GM18526 (cell line): ENCODE data around the gene TAS1R2.

ENCODE experiments used
- POLR2A ChIP-seq: IDR thresholded peaks from 3 replicates; pipeline ENCODE4 v1.6.1; 2011; ENCODE audit not compliant: insufficient read length; ENCODE audit errors: extremely low read depth

Gene TAS1R2

DNA sequence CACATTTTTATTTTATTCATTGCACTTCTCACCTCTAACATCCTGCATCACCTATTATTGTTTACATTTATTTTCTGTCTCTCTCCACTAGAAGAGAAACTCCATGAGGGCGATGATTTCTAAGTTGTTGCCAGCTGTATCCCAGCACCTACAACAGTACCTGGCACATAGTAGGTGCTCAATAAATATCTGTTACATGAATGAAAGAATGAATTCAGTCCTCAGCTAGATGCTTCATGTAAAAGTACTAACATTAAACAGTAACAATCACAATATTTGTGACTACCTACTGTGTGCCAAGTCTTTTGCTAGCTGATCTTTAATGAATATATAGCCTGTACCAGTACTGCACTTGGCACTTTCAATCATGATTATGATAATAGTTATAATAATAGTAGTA is 3.0 kb downstream of the TAS1R2 start:
- no peak for TF ChIP-seq POLR2A

GRCh38 chr1:18855573-18855972 is 3.9 kb downstream of the TAS1R2 start:
- TF ChIP-seq POLR2A, result no peak

DNA sequence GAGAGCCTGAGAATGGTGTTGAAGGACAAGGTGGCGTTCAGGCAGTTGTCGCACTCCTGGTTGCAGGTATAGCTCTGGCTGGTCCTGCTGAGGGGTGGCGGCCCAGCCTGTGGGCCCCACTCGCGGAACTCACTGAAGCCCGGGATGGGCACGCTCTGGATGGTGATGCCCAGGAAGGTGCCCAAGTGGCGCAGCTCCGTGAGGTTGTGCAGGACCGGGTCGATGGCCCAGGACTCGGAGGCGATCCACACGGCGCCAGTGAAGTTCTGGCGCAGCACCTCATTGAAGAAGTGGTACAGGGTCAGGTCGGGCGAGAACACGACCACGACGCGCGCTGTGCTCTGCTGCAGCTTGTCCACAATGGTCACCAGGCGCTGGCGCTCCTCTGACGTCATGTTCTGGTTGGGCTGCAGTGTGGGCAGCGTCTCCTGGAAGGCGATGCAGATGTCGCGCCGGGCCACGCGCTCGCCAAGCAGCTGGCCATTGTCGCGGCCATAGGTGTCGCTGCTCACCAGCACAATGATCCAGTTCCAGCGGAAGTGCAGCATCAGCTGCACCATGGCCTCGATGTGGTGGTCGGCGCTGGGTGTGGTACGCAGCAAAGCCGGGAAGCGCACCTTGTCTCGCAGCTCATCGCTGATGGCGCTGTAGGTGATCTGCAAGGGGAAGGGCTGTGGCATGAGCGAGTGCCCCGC is 5.0 kb downstream of the TAS1R2 start:
- TF ChIP-seq POLR2A, result no peak

DNA sequence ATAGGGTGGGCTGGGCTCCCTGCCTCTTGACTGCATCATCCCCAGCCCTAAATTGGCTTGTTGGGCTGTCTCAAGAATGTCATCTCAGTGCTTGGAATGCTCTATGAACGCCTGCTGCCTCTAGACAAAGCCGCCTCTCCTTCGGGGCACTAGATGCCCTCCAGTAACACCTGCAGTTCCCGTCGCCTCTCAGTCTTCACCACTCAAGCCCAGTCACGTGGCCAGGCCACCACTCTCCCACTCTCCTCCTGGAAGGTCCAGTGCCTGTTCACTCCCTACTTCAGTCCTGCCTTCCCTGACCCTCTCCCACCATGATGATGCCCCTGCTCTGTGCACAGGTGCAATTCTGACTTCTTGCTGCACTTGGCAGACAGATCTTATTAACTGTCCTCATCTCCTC is 7.0 kb downstream of the TAS1R2 start:
- no peak for TF ChIP-seq POLR2A

GRCh38 chr1:18849261-18849711 is 10.2 kb downstream of the TAS1R2 start:
- TF ChIP-seq POLR2A, result no peak

DNA sequence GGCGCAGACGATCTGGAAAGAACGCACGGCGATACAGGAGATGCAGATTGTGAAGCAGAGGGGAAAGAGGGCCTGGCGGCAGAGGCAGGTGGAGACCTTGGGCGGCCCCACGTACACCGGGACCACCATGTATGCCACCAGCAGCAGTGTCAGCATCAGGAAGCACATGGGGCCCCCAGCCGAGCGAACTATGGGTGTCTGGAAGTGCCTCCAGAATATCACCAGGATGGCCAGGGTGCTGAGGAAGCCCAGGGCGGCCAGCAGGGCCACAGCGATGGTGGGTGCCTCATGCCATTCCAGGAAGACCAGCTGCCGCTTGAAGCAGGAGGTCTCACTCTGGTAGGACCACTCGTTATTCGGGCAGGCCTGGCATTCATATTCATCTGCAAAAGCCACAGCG is 19.3 kb downstream of the TAS1R2 start:
- no peak for TF ChIP-seq POLR2A

GRCh38 chr1:18836654-18837053 is 22.8 kb downstream of the TAS1R2 start:
- no peak for TF ChIP-seq POLR2A

DNA sequence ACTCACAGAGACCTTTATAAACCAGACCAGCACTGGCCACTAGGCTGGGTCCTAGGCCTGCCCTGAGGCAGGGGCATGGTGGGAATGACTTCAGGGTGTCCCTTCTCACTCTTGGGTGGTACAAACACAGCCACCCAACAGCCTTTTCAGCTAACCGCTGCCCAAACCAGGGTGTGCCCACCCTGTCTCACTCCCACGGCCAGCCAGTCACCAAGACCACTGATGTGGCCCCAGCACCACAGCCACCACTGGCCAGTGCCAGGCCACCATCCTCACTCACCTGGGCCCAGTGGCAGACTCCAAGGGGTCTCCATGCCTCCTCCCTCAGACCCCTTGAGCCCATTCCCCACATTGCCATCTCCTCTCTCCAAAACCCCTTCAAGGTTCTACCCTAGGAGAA is 27.8 kb downstream of the TAS1R2 start:
- TF ChIP-seq POLR2A, result no peak

GRCh38 chr1:18830596-18830995 is 28.9 kb downstream of the TAS1R2 start:
- no peak for TF ChIP-seq POLR2A

- TF ChIP-seq POLR2A, result no peak
Observed at GRCh38 chr1:18829671-18830070, 29.8 kb downstream of the TAS1R2 start.

- TF ChIP-seq POLR2A, result no peak
Observed at GRCh38 chr1:18828224-18828623, 31.2 kb downstream of the TAS1R2 start.

DNA sequence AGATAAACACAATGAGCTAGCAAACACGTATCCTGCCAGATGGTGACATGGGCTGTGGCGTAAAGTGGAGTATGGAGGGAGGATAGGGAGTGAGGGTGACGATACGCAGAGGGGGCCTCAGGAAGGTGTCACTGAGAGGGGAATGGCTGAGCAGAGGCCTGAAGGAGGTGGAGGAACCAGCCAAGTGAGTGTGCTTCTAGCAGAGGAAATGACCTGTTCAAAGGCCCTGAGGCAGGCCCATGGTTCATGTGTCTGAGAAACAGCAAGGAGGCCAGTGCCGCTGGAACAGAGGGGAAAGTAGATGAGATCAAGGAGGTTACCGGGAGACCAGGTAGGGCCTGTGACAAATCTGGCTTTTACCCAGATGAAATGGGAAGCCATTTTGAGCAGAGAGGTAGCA is 36.0 kb downstream of the TAS1R2 start:
- TF ChIP-seq POLR2A, result no peak

- no peak for TF ChIP-seq POLR2A
Observed at GRCh38 chr1:18820791-18821641, 38.4 kb downstream of the TAS1R2 start.

DNA sequence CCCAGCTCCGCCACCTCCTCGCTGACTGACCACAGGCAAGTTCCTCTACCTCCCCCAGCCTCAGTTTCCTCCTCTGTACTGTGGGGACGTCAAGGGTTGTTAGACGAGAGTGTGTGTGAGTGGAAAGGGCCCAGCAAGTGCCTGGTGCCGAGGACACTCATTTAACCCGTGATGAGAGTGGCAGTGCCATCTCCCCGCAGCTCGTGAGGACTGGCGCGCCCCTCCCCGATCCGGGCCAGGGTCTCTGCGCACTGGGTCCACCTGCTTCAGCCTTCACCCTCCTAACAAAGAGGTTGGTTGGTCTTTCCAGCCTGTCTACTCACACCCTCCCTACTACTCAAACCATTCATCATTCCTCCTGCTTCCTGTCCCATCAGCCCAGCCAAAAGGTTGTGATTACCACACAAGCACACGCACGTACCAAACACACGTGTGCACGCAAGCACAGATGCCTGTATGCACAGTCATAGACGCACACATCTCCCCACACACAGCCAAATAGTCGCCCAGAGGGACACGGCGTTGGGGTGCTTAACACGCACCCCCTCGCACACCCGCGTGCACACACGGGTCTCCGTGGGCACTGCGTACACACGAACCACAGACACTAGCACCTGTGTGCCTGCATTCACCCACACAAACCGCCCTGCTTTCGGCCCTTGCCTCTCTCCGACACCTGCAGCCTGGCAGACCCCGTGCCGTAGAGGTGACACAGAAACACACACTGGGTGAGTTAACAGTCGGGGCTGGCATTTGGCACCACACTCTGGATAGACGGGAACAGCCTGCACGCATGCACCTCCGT is 39.3 kb downstream of the TAS1R2 start:
- TF ChIP-seq POLR2A, result no peak

- TF ChIP-seq POLR2A, result no peak
Observed at GRCh38 chr1:18819203-18819602, 40.3 kb downstream of the TAS1R2 start.
